ENCODE results near the gene NADK2. TPM values are rescaled to one million over a fixed set of nuclear protein-coding genes. Genes with fewer than 3 reads are reported as not detected.
A peak's percentile ranks its signal among the peaks of the same experiment; 100 is the strongest.

The NADK2 gene, protein sequence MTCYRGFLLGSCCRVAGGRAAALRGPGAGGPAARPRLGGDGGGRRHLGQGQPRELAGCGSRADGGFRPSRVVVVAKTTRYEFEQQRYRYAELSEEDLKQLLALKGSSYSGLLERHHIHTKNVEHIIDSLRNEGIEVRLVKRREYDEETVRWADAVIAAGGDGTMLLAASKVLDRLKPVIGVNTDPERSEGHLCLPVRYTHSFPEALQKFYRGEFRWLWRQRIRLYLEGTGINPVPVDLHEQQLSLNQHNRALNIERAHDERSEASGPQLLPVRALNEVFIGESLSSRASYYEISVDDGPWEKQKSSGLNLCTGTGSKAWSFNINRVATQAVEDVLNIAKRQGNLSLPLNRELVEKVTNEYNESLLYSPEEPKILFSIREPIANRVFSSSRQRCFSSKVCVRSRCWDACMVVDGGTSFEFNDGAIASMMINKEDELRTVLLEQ
- 18.2 and 19.1 TPM in 2 replicates for total RNA-seq

DNA sequence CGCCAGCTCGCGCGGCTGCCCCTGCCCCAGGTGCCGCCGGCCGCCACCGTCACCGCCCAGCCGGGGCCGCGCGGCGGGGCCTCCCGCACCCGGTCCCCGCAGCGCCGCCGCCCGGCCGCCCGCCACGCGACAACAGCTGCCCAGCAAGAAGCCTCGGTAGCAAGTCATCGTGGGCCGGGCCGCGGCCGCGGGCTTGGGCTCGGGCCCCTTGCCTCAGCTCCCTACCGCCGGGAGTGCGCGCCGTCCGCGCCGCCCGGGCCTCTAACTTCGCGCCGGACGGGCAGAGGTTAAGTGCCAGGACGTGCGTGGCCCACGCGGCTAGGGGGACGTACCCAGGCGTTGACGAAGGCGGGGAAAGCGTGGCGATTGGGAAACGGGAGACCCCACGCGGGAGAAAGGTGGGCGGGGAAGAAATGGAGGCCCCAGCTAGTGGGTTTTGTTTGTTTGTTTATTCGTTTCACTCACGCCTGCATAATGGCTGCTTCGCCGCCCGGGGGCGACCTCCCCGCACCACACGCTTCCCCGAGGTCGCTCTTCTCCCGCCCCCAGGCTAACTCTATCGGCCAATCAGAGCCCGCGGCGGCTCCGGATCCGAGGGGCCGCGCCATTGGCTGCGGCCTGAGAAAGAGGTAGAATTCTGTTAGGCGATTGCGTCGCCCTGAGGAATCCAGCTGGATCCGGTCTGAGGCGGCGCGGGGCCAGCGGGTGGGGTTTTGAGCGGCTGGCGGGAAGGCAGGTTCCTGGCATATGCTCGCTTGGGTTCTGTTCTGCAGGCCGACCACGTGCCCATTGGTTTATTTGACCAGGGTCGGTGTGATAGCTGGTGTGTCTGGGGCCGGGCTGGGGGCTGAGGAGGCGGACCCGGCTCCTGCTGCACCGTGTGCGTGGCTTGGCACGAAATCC, at the start of gene NADK2:
TSS of gene NADK2 (minus strand) at position 295 of the 903 bp plus-strand sequence. CDS start at position 168, 127 bp downstream.

DNA sequence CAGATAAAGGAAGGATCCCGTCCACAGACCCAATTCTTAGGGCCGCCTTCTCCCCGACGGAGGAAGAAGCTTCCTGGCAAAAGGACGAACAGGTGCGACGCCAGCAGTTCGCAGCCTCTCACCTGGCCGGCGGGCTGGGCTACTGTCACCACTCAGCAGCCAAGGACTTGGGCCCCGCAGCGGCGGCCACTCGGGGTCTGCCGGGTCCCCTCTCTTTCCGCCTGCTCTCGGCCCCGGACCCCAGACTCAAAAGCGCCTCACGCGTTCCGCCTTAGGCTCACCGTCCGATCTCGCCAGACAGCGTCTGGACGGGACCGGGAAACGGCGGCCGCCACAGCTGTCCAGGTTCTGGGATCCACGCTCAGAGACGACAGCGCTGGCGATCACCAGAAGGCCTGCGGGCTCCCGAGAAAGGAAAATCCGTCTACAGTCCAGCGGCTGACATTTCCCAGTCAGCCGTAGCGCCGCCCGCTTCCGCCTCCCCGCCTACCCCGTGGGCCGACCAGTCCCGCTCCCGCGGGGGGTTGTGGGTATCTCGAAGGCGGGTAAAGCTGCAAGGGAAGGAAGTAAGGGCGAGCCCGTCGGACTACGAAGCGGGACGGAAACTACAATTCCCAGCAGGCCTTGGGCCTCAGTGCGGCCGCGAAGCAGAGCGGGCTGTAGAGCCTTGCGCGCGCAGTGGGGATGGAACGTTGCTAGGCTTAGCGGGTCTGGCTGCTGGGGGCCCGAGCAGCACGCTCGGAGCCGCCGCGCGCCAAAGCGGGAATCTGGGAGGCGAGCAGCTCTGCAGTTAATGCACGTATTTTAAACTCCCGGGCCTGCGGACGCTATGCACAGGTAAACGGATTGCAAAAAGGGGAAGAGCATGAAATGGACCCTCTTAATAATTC, 90.0 kb downstream of the NADK2 start, which contains the start of the genes LMBRD2 and SKP2:
TSS of gene LMBRD2 (minus strand) at position 454 of the 890 bp plus-strand sequence. CDS start 8,538 bp downstream, outside the sequence.
TSS of gene SKP2 (plus strand) at position 678 of the 890 bp plus-strand sequence. CDS start at position 830, 152 bp downstream.

Small RNA genes lying within 50 kb of the gene (small RNA-seq; reads per million reads assigned to genes)
- gene MIR580 (2.4 reads per million, percentile 83 among the genes with 10 or more reads in this experiment), gene RNU6-1305P (not detected)

Other genes with a start within 250 kb of the NADK2 start
- not detected in 2 replicates for gene UGT3A2, start 175.0 kb downstream of the NADK2 start, total RNA-seq
- 7.3 and 9.4 TPM in 2 replicates for gene LMBRD2, start 90.0 kb downstream of the NADK2 start, total RNA-seq
- 22.4 and 54.0 TPM in 2 replicates for gene SKP2, start 89.8 kb downstream of the NADK2 start, total RNA-seq
- gene RANBP3L, start 60.0 kb upstream of the NADK2 start, total RNA-seq, result under 0.01 TPM in 1 of 2 replicates, not detected in the other